ENCODE data around the gene CACNA1G.

DNA sequence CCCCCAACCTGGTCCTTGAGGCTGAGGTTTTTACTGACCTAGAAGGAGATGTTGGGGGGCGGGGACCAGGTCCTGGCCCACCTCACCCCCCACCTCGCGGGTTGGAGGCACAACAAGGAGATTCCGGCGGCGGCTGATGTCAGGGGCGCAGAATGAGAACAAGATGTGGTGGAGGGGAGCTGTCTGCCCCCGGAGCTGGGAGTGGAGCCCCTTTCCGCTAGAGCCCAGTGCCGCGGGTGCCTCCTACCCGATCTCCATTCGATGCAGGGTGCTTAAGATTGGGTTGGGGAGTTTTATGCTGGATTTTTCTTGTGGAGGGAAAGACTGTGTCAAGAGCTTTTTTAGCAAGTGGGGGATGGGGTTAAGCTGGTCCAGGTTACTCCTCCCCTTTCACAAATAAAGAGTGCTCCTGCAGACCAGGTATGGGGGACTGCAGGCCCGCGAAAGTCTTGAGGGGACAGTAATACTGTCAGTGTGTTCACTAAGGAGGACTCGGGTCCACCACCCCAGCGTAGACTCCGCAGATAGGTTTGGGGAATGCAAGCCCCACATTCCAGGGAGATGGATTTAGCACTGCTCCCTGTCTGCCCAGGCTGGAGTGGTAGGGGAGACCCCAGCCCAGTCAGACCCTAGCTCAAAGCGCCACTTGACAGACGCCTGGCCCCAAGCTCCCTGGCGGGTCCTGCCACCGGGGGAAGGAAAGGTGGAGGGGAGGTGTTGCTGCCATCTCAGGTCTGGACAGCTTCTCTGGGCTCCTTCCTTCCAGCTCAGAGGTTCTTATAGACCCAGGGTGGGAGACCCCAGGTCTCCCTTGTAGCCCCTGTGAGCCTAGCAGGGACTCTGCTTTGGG is 2.0 kb downstream of the CACNA1G start:
- TF ChIP-seq, protein P1, sequence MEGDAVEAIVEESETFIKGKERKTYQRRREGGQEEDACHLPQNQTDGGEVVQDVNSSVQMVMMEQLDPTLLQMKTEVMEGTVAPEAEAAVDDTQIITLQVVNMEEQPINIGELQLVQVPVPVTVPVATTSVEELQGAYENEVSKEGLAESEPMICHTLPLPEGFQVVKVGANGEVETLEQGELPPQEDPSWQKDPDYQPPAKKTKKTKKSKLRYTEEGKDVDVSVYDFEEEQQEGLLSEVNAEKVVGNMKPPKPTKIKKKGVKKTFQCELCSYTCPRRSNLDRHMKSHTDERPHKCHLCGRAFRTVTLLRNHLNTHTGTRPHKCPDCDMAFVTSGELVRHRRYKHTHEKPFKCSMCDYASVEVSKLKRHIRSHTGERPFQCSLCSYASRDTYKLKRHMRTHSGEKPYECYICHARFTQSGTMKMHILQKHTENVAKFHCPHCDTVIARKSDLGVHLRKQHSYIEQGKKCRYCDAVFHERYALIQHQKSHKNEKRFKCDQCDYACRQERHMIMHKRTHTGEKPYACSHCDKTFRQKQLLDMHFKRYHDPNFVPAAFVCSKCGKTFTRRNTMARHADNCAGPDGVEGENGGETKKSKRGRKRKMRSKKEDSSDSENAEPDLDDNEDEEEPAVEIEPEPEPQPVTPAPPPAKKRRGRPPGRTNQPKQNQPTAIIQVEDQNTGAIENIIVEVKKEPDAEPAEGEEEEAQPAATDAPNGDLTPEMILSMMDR (IDR thresholded peaks at IDR 0.05): no peak
- no peak for TF ChIP-seq POLR2A (IDR thresholded peaks at IDR 0.05)

Measured in breast epithelium (tissue), 3 donors.